ENCODE data around the gene REPS2. TPM values are rescaled to one million over a fixed set of nuclear protein-coding genes. Genes with fewer than 3 reads are reported as not detected.
A peak's percentile ranks its signal among the peaks of the same experiment; 100 is the strongest.

The REPS2 gene
- total RNA-seq: 10 to 100 TPM; 10.5 to 13.7 TPM
- long read RNA-seq, full-length matches to known transcripts: 1 of 5 reads
- long read RNA-seq, partial matches to known transcripts: 0 of 5 reads
- long read RNA-seq, other reads (novel, unspliced or antisense): 4 of 5 reads

DNA sequence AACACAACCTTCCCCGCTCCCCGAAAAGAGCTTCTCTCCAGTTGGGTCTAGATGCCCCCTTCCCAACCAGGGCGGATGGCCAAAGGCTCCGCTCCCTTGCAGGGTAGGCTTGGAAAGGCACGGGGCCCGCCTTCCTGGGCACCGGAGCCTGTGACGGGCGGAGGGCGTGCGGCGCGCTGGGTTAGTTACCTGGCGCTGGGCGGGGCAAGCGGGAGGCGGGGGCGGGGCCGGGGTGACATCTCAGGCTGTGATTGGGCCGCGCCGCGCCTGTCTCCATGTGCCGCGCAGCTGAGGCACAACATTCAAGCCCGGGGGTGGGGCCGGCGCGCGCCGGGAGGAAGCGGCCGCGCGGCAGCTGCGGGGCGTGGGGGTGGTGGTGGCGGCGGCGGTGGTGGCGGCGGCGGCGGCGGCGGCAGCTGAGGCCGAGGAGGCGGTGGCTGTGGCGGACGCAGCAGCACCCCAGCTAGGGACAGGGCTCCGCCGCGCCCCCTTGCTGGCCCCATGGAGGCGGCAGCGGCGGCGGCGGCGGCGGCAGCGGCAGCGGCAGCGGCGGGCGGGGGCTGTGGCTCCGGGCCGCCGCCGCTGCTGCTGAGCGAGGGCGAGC lies at the start of gene REPS2:
Gene REPS2, plus strand, starts transcription at position 298 of the 604 bp plus-strand sequence. Its CDS starts 204 bp downstream, at position 502.
- DNase-seq: peak; percentile 84
- intact Hi-C loops (cut with DNase I): no loop called here
- peak; percentile 99 to 100 for ATAC-seq

DNA sequence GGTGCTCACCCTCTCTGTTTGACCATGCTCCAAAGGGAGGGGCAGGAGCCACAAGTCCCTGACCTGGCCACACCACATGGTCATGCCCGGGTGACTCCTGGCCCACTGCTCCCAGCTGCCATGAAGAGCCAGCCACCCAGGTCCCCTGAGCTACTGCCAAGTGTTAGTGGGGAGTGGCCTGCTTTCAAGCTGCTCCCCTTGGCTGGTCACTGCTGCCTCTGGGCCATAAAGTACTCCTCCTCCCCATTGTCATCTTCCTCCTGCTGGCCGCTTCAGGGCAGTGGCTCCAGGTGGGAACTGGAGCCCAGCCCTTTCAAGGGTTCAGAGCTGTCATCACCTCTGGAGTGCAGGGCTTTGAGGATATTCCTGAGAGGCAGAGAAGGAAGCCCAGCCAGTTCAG lies 49.0 kb upstream of the REPS2 start:
- ATAC-seq: no peak
- intact Hi-C loops (cut with DNase I): no loop called here
- DNase-seq: no peak

DNA sequence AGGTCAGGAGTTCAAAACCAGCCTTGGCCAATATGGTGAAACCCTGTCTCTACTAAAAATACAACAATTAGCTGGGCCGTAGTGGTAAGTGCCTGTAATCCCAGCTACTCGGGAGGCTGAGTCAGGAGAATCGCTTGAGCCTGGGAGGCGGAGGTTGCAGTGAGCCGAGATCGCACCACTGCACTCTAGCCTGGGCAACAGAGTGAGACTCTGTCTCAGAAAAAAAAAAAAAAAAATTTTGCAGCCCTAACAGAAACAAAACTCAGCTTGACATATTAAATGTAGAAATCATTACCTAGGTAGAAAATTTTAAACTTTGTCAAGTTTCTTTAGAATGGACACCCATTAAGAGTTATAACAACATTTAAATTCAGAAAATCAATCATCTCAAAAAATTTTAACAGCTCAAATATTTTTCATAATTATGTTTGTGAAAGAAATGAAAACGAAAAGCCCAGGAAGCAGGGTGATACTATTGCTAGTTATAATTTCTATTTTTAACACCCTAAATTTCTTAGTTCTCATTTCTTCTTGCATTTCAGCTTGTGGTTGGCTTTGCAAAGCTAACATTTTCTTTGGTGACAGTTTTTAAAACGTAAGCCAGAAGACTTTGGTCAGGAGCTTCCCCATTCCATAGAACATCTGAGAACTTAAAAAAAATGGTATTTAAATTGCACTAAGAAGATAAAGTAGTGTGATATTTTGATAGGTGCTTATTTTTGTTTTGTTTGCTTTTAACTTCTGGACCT lies 43.0 kb upstream of the REPS2 start:
- ATAC-seq: no peak
- DNase-seq: no peak
- intact Hi-C loops (cut with DNase I): no loop called here

DNA sequence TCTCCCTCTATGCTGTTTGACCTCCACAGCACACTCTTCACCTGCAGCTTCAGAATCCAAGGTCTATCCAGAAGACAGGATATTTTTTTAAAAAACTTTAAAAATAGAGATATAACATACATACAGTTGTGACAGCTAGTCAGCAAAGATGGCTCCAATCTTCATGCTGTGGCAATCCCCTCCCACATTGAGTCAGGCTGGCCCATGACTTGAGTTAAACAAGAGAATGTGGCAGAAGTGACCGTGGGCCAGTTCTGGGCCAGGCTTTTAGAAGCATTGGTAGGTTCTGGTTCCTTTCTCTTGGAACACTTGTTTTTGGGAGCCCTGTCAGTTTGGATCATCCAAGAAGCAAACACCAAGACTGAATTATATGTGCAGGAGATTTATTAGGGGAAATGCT lies 36.1 kb upstream of the REPS2 start:
- intact Hi-C loops (cut with DNase I): no loop called here
- no peak for DNase-seq
- no peak for ATAC-seq

DNA sequence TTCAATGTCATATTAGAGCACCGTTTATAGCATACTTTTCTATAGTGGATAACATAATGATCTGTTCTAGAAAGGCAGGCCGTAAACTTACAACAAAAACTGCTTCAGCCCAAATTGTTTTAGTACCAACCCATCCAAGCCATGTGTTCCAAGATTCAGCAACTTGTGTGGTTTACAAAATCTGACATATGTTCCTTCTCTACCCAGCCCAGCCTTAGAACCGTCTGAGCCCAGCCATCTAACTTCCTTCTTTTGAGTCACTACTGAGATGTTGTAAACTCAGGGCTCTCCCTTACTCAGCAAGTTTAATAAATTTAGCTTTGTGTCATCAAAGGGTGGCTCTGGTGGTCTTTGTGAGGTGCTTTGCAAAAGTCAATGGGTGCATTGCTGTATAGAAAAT lies 32.4 kb upstream of the REPS2 start:
- DNase-seq (no peak), ATAC-seq (peak in 1 of 2 donors; percentile 36)
- intact Hi-C loops (cut with DNase I): no loop called here

DNA sequence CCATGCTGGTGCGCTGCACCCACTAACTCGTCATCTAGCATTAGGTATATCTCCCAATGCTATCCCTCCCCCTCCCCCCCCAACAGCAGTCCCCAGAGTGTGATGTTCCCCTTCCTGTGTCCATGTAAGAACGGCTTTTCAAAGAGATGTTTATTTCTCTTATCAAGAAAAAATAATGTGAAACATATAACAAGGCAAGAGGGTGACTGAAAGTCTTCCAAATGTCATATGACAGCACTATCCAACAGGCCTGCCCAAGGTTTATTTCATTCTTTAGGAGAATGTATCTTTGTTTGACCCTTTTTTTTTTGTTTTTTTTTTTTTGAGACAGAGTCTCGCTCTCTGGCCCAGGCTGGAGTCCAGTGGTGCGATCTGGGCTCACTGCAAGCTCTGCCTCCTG lies 29.9 kb upstream of the REPS2 start:
- DNase-seq (no peak), ATAC-seq (no peak)
- intact Hi-C loops (cut with DNase I): no loop called here

DNA sequence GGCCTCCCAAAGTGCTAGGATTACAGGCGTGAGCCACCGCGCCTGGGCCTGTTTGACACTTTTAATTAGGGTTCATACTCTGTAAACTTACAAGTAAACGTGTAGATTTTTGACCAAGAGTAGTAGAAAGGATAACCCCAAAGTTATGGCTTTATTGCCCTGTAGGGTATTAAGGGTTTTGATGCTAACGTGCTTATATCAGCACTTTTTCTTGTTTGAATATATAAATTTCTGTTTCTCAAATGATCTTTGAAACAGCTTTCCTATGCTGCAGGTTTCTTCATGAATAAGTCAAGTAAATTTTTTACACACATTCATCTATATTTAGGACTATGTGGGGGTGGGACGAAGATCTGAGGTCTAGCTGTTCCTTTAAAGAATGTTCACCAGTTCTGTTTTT lies 29.3 kb upstream of the REPS2 start:
- intact Hi-C loops (cut with DNase I): no loop called here
- ATAC-seq (no peak), DNase-seq (no peak)

DNA sequence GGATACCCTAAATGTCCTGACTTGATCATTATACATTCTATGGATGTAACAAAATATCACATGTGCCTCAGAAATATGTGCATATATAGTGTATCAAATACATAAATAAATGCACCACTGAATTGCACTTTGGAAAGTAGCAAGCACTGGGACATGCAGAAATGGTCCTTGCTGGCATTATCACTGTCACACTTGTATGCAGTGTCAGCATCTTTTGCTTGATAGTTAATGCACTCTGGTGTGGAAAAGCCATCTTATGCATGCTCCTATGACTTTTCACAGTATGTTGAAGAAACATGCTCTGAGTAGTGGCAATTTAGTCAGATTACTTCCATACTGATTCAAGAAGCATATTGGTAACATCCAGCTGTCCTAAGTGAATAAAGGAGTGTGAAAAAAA lies 27.5 kb upstream of the REPS2 start:
- intact Hi-C loops (cut with DNase I): no loop called here
- DNase-seq: no peak

DNA sequence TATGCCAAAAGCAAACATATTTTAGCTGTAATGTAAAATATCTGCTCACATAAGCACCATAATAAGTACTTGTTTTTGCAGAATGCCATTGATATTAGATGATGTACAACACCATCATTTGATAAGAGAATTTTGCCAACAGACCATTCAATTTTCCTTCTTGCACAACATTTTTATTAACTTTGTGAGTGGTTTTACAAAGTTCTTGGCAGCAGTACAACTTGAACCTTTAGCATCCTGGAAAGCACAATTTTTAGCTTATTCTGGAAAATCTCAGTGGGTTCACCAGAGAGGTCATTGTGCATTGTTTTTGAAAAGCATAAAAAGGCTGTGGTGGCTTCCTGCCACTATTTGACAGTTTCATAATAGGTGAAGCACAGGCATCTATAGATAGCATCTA lies 26.4 kb upstream of the REPS2 start:
- DNase-seq (no peak), ATAC-seq (no peak)
- intact Hi-C loops (cut with DNase I): no loop called here

More for the DNA sequence above, 27.5 kb upstream of the REPS2 start:
- ATAC-seq: no peak

DNA sequence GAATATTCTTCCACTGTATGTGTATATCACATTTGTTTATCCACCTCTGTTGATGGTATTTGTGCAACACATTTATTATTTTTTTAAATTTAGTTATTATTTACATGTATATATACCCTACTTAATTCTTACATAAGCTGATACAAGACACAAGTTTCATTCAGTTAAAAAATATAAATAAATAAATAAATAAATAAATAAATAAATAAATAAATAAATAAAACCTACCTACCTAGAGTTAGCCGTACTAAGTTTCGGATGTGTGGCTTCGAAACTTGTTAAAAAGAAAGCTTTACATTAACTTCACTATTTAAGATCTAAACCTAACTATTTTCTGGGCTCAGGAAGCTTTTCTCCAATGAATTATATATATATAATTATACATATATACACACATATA lies 23.3 kb upstream of the REPS2 start:
- intact Hi-C loops (cut with DNase I): no loop called here
- no peak for ATAC-seq
- no peak for DNase-seq

DNA sequence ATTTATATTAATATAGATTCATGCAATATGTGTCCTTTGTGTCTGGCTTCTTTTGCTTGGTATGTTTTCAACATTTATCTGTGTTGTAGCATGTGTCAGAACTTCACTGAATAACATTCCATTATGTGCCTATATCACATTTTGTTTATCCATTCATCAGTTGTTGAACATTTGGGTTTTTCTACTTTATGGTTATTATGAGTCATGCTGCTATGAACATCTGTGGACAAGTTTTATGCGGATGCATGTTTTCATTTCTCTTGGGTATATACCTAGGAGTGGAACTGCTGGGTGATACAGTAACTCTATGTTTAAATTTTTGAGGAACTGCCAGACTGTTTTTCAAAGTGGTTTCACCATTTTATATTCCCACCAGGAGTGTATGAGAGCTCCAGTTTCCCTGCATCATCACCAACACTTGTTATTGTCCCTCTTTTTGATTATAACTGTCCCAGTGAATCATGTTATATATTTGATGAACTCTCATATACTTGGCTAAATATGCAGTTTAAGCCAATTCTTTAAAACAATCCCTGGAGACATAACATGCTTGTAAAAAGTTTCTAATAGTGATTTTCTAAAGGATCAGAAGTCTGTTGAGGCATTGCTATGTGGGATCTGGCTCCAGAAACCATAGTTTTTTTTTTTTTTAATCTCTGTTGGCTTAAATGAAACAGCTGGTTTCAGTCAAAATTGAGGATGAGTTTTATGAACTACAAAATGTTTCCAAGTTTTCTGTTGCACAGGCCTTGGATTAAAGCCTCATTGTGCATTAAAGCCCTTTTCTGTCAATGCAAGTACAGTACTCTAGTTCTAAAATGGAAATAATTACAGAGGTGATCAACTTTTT lies 21.6 kb upstream of the REPS2 start:
- ATAC-seq (no peak), DNase-seq (no peak)
- intact Hi-C loops (cut with DNase I): no loop called here

DNA sequence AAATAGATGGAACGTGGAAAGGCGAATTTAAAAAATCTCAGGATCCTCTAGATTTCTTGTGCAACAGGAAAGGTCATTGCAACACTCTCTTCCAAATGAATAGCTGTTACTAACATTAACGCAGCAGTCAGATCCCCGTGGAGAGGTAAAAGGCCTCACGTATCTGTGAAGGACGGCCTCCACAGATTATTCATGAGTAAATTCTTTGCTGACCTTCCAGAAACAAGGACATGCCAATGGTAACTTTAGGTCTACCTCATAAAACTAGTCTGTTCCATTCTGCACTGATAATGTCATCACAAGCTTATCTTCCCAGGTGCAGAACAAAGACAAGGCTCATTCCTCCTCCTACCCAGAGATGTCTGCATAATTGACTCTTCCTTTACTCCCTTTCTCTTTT lies 16.1 kb upstream of the REPS2 start:
- intact Hi-C loops (cut with DNase I): no loop called here
- no peak for ATAC-seq
- no peak for DNase-seq

DNA sequence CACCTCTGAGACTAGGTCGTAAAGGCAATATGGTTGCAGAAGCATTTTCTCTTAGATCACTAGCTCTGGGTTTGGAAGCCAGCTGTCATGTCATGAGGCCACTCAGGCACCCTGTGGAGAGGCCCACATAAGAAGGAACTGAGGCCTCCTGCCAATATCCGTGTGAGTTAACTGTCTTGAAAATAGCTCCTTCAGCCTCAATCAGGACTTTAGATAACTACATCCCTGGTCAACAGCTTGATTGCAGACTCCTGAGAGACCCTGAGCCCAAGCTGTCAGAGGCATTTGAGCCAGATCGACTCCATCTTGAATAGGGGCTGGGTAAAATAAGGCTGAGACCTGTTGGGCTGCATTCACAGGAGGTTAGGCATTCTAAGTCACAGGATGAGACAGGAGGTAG lies 15.1 kb upstream of the REPS2 start:
- no peak for ATAC-seq
- DNase-seq: no peak
- intact Hi-C loops (cut with DNase I): no loop called here

DNA sequence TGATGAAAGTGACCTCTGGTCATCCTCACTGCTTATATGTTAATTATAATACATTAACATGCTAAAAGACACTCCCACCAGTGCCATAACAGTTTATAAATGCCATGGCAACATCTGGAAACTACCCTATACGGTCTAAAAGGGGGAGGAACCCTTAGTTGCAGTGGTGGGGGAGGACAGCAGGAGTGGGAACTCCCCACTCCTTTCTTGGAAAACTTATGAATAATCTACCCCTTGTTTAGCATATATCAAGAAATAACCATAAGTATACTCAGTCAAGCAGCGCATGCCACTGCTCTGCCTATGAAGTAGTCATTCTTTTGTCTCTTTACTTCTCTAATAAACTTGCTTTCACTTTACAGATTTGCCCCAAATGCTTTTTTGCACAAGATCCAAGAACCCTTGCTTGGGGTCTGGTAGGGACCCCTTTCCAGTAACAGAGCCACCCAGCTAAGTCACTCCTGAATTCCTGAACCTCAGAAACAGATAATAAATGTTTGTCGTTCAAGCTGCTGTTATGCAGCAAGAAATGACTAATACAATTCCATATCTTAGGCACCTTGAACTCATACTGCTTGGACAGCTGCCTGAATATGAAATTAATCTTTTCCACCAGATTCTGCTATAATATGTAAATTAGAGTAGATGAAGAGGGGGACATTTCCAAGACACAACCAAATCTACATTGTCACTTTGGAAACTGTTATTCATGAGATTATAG lies 14.4 kb upstream of the REPS2 start:
- ATAC-seq (no peak), DNase-seq (no peak)
- intact Hi-C loops (cut with DNase I): no loop called here

DNA sequence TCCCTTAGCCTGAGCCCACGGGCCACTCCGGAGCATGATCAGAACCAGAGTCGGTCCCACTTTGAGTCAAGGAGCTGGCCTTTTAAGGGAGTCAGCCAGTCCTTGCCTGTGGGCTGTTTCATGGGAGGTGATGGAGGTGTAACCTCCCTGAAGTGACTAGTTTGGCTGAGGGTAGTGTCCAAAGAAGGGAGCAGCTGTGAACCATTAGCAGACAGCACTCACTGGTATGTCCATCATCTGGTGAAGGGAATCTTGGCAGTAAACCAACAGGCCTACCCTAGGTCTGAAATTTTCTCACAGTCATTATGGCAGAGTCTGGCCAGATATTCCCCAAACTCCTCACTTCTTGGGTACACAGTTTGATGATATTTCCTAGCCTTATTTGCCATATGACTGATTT lies 12.3 kb upstream of the REPS2 start:
- DNase-seq: no peak
- intact Hi-C loops (cut with DNase I): no loop called here
- ATAC-seq: no peak

DNA sequence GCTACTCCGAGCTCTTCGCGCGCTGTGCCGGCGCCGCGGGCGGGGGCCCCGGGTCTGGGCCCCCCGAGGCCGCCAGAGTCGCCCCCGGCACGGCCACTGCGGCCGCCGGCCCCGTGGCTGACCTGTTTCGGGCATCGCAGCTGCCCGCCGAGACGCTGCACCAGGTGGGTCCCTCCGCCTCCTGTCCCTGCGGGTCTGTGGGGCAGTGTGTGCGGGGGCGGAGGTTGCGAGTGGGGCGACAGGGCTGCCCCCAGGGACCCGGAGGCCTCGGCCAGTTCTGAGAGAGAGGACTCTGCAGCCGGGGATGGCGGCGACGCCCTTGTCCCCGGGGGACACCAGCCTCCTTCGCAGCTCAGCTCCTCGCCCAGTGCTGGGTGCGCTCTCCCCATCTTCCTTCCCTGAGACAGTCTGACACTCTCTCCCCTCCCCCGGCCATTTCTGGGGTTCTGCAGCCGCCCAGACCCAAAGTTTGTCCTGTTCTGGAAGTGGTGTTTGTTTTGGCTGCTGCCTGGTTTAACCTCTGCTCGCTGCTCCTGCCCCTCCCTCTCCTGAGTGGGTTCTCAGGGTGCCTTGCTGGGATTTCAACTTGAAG lies 609 bp downstream of the REPS2 start:
- ATAC-seq: peak; percentile 3 to 40
- DNase-seq: no peak
- intact Hi-C loops (cut with DNase I): no loop called here

DNA sequence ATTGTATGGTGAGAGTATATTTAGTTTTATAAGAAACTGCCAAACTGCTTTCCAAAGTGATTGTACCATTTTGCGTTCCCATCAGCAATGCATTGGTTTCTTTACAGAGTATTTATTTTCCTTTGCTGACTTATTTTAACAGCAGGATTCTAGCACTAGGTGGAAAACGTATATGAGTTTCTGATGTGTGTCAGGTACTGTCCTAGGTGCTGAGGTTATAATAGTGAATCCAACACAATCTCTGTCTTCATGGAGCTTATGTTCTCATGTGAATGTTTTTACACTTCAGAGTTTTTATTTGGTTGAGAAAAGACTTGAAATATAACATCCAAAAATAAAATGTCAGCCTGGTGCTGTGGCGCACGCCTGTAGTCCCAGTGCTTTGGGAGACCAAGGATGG lies 4.0 kb downstream of the REPS2 start:
- DNase-seq (no peak), ATAC-seq (no peak)
- intact Hi-C loops (cut with DNase I): no loop called here

DNA sequence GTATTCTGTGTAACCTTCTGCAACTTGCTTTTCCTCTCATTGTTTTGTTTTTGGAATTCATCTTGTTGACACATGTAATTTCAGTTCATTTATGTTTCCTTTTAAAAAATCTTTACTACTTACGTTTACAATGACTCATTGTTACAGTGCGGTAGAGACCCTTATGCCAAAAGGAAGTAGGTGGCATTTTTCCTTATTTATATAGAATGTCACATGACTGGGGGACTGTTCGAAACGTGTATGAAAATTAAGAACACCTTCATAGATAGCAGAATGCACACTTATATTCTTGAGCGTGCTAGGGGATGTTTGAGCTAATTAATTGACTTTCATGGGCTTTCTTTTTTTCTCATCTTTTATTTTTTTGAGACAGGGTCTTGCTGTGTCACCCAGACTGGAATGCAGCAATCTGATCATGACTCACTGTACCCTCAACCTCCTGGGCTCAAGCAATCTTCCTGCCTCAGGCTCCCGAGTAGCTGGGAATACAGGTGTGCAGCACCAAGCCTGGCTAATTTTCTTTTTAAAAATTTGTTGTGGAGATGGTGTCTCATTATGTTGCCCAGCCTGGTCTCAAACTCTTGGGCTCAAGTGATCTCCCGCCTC lies 7.3 kb downstream of the REPS2 start:
- intact Hi-C loops (cut with DNase I): no loop called here
- ATAC-seq: no peak
- no peak for DNase-seq

DNA sequence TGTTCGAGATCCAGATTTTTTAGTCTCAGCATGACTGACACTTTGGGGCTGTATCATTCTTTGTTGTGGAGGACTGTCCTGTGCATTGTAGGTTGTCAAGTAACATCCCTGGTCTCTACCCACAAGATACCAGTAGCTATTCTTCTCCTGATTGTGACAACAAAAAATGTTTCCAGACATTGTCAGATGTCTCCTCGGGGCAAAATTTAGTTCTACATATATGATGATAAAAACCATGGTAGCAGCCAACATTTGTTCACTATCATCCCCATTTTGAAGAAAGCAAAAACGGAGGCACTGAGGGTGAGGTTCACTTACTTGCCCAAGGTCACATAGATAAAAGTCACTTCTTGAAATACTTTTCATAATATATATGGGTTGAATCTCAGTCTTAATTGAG lies 11.3 kb downstream of the REPS2 start:
- ATAC-seq (no peak), DNase-seq (no peak)
- intact Hi-C loops (cut with DNase I): no loop called here
